NT2/D1 (cell line): ENCODE data around the gene ACACA.

Experiments
- YY1 ChIP-seq: IDR thresholded peaks from 2 replicates; pipeline ENCODE4 v1.6.1; 2011; ENCODE audit not compliant: insufficient read length, insufficient read depth
- ZNF274 ChIP-seq: IDR thresholded peaks from 2 replicates; pipeline ENCODE4 v1.6.1; 2011; ENCODE audit warnings: mild to moderate bottlenecking, low read depth, low read length

GRCh38 chr17:37220607-37220953, 186.1 kb downstream of the ACACA start:
- TF ChIP-seq ZNF274 (no peak), YY1 (no peak)
